Erythroblast (primary cell): ENCODE measurements around the gene ZFPM1.

Experiments used
- GATA1 ChIP-seq: IDR thresholded peaks from 2 replicates; pipeline ENCODE4 v1.6.1; 2011; ENCODE audit warnings: low read depth, mild to moderate bottlenecking, control low read depth, low read length, moderate library complexity
- POLR2A ChIP-seq: IDR thresholded peaks from 2 replicates; pipeline ENCODE4 v1.6.1; 2011; ENCODE audit warnings: mild to moderate bottlenecking, low read length

DNA sequence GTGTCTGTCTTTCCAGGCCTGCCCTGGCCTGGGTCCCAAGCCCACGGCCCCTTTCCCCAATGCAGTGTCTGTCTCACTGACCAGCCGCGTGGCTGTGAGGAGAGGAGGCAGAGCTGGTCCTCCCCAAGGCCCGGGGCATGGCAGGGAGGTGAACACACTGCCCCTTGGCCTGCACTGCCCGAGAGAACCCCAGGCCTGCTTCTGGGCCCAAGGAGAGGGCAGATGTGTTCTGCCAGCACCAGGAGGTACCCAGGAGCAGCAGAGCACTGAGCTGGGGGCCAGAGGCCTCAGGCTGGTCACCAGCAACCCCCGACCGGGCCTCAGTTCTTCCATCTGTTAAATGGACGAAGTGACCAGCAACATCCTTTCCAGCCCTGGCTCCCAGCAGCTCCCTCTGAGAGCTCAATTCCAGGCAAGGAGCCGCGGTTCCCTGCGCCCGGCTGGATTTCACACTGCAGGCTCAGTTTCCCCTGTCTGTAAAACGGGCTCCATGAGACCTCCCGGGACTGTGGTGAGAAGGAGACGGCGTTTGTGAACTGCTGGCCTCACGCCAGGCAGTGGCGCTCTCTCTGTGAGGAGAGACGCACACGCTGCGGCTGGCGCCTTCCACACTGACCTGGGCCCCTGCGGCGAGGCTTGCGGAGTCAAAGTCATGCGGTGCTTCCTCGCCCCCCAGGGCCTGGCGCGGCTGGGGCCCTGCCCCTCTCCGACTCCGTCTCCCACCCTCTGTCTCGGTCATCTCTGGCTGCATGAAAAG is 8.1 kb upstream of the ZFPM1 start:
- no peak for TF ChIP-seq POLR2A
- no peak for TF ChIP-seq GATA1
